OCI-LY3 (cell line): ENCODE data around the gene PERM1.
"Not testable (repeated sequence)": the region's sequence is repeated elsewhere in the genome, so short reads cannot be mapped to it uniquely, and the experiment has no call there.

ENCODE experiments used
- H2AFZ ChIP-seq: fragments of 200-600, 300-600 bp; shearing (Covaris generic); 2 replicates; pipeline ENCODE4 v1.6.0; 2014; ENCODE audit warnings: antibody characterized with exemption, low read depth, low read length
- H3K27ac ChIP-seq: fragments of 200-600, 300-600 bp; sonication (generic); 2 replicates; pipeline ENCODE4 v1.5.1; 2014; ENCODE audit warnings: mild to moderate bottlenecking, low read length, moderate library complexity, mixed read lengths
- H3K27me3 ChIP-seq: fragments of 200-600, 300-600 bp; sonication (generic); 2 replicates; pipeline ENCODE4 v1.6.1; 2014; ENCODE audit warnings: low read depth, low read length, mixed read lengths
- H3K36me3 ChIP-seq: fragments of 200-600, 300-600 bp; sonication (generic); replicated peaks from 2 replicates; pipeline ENCODE3; 2014; ENCODE audit warnings: low read depth, low read length, mixed read lengths
- H3K4me1 ChIP-seq: fragments of 300-600, 200-600 bp; sonication (generic); 2 replicates; pipeline ENCODE4 v1.6.1; 2014; ENCODE audit warnings: low read length, mixed read lengths
- H3K4me2 ChIP-seq: fragments of 200-600, 300-600 bp; sonication (generic); 2 replicates; pipeline ENCODE4 v1.6.1; 2014; ENCODE audit warnings: low read length, mixed read lengths
- H3K4me3 ChIP-seq: fragments of 300-600, 200-600 bp; sonication (generic); 2 replicates; pipeline ENCODE4 v1.5.1; 2014; ENCODE audit warnings: antibody characterized with exemption, mild to moderate bottlenecking, low read length, moderate library complexity
- H3K79me2 ChIP-seq: fragments of 300-600, 200-600 bp; shearing (Covaris generic); 2 replicates; pipeline ENCODE4 v1.6.1; 2014; ENCODE audit warnings: mild to moderate bottlenecking, low read length, mixed read lengths
- H3K9ac ChIP-seq: fragments of 300-600, 200-600 bp; shearing (Covaris generic); 2 replicates; pipeline ENCODE4 v1.6.0; 2014; ENCODE audit warnings: mild to moderate bottlenecking, low read length, moderate library complexity
- H3K9me3 ChIP-seq: fragments of 200-600, 300-600 bp; shearing (Covaris generic); 2 replicates; pipeline ENCODE4 v1.6.1; 2014; ENCODE audit warnings: low read length, mixed read lengths; ENCODE audit not compliant: insufficient read depth
- H4K20me1 ChIP-seq: fragments of 200-600, 300-600 bp; sonication (generic); 2 replicates; pipeline ENCODE4 v1.6.1; 2016; ENCODE audit warnings: low read length, mixed read lengths; ENCODE audit not compliant: insufficient read depth
- EZH2phosphoT487 ChIP-seq: fragments of 200-600 bp; shearing (Covaris generic); IDR thresholded peaks from 2 replicates; pipeline ENCODE4 v1.6.1; 2018; ENCODE audit warnings: antibody characterized with exemption, mixed run types, low read depth
- TF ChIP-seq, protein P1 (sequence below): fragments of 200-600, 300-600 bp; sonication (generic); IDR thresholded peaks from 2 replicates; pipeline ENCODE4 v1.5.1; 2014; ENCODE audit warnings: antibody characterized with exemption, low read length, low read depth

Gene PERM1

GRCh38 chr1:1020415-1021009 is 38.6 kb upstream of the PERM1 start:
- Histone ChIP-seq H3K9me3 (no peaks in the 10 kb centered on the region), H4K20me1 (0 out of 2 replicates have a peak, but pooled peaks cover 4% of the 10 kb centered on the region), H2AFZ (no peak overlapping the region), H3K79me2 (no peaks in the 10 kb centered on the region), H3K27ac (no peak overlapping the region), H3K9ac (peak overlapping the region; percentile 62), H3K4me1 (peaks cover 7% of the 10 kb centered on the region; the same call in 1 of the 2 replicates), H3K4me3 (peak overlapping the region; percentile 81), H3K4me2 (peak overlapping the region; percentile 78), H3K36me3 (no peaks in the 10 kb centered on the region), H3K27me3 (peaks cover 13% of the 10 kb centered on the region)
- TF ChIP-seq EZH2phosphoT487, result no peak
- TF ChIP-seq, protein P1, sequence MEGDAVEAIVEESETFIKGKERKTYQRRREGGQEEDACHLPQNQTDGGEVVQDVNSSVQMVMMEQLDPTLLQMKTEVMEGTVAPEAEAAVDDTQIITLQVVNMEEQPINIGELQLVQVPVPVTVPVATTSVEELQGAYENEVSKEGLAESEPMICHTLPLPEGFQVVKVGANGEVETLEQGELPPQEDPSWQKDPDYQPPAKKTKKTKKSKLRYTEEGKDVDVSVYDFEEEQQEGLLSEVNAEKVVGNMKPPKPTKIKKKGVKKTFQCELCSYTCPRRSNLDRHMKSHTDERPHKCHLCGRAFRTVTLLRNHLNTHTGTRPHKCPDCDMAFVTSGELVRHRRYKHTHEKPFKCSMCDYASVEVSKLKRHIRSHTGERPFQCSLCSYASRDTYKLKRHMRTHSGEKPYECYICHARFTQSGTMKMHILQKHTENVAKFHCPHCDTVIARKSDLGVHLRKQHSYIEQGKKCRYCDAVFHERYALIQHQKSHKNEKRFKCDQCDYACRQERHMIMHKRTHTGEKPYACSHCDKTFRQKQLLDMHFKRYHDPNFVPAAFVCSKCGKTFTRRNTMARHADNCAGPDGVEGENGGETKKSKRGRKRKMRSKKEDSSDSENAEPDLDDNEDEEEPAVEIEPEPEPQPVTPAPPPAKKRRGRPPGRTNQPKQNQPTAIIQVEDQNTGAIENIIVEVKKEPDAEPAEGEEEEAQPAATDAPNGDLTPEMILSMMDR, result no peak

- TF ChIP-seq, protein P1, result no peak
- no peak for TF ChIP-seq EZH2phosphoT487
- Histone ChIP-seq H3K4me2 (peak within 1 kb of the TSS; percentile 78), H3K4me1 (peaks cover 7% of the 10 kb centered on the region; the same call in 1 of the 2 replicates), H3K79me2 (no peaks in the 10 kb centered on the region), H3K36me3 (no peaks in the 10 kb centered on the region), H4K20me1 (0 out of 2 replicates have a peak, but pooled peaks cover 4% of the 10 kb centered on the region), H3K9me3 (no peaks in the 10 kb centered on the region), H3K4me3 (peak within 1 kb of the TSS; percentile 81), H3K27me3 (peaks cover 13% of the 10 kb centered on the region), H2AFZ (no peak within 1 kb of the TSS), H3K27ac (no peak within 1 kb of the TSS; the same call in 1 of the 2 replicates), H3K9ac (peak within 1 kb of the TSS; percentile 62)
Observed at GRCh38 chr1:1020000-1020404, 38.1 kb upstream of the PERM1 start, which contains the start of gene AGRN. TSS of gene AGRN (plus strand) at chr1:1020120. CDS start at chr1:1020173, 53 bp downstream.

DNA sequence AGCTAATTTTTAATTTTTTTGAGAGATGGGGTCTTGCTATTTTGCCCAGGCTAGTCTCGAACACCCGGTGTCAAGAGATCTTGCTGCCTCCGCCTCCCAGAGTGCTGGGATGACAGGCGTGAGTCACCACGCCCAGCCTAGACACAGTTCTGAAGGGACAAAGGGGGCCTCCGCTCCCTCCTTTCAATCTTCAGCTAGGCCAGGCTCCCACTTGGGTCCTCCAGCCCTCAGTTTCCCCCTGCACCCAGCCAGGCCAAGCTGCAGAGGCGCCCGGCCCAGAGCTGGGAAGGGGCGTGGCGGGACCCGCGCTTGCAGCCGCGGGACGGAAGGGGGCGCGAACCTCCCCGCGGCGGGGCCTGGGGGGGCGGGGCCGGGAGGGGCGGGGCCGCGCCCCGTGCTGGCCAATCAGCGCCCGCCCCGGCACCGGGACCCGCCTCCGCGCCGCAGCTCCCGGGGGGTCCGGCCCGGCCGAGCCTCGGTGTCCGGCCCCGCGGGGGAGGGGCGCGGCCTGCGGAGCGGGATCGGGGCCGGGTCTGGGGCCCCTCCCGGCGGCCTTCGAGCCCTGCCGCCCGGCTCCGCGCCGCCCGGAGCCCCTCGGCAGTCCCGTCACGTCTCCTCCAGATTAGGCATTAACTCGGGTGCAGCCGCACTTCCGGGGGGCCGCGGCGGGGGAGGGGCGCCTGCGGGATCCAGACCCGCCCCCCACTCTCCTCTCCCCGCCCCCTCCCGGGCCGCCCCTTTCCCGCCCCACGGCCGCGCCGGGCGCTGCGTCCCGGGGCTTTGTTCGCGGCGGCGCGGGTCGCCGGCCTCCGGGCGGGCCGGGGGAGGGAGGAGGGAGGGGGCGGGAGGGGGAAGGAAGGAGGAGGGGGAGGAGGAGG is 37.5 kb upstream of the PERM1 start:
- no peak for TF ChIP-seq EZH2phosphoT487
- TF ChIP-seq, protein P1, result peak; percentile 27; the same call in 1 of the 2 replicates
- Histone ChIP-seq H3K4me2 (peak overlapping the region; percentile 53), H3K9ac (peak overlapping the region; percentile 35), H3K36me3 (no peaks in the 10 kb centered on the region), H3K4me3 (peak overlapping the region; percentile 70), H3K4me1 (peaks cover 7% of the 10 kb centered on the region; the same call in 1 of the 2 replicates), H3K79me2 (no peaks in the 10 kb centered on the region), H3K27me3 (peaks cover 13% of the 10 kb centered on the region), H3K27ac (no peak overlapping the region; the same call in 1 of the 2 replicates), H2AFZ (no peak overlapping the region), H4K20me1 (0 out of 2 replicates have a peak, but pooled peaks cover 4% of the 10 kb centered on the region), H3K9me3 (no peaks in the 10 kb centered on the region)

- H3K9ac ChIP-seq, H3K36me3 ChIP-seq, H3K9me3 ChIP-seq, H3K79me2 ChIP-seq, H4K20me1 ChIP-seq, H2AFZ ChIP-seq, H3K4me2 ChIP-seq, H3K27ac ChIP-seq, H3K4me3 ChIP-seq: not testable (repeated sequence)
- Histone ChIP-seq H3K27me3 (peaks cover 13% of the 10 kb centered on the region), H3K4me1 (peaks cover 12% of the 10 kb centered on the region; the same call in 1 of the 2 replicates)
Observed at GRCh38 chr1:1018321-1018685, 36.4 kb upstream of the PERM1 start.

GRCh38 chr1:1017397-1018320 is 35.8 kb upstream of the PERM1 start:
- not testable (repeated sequence) for H3K4me3 ChIP-seq, H3K9ac ChIP-seq, H3K79me2 ChIP-seq, H3K36me3 ChIP-seq, H3K9me3 ChIP-seq, H2AFZ ChIP-seq, H3K4me2 ChIP-seq, H3K27ac ChIP-seq, H4K20me1 ChIP-seq
- H3K4me1 ChIP-seq, result peaks cover 16% of the 10 kb centered on the region; the same call in 1 of the 2 replicates
- H3K27me3 ChIP-seq, result peaks cover 13% of the 10 kb centered on the region
